Activated gamma-delta T cell treated with Interleukin-2 at 50 U/mL for 16 hours (primary cell): ENCODE data around the gene EHMT2.
"Not testable (repeated sequence)": the region's sequence is repeated elsewhere in the genome, so short reads cannot be mapped to it uniquely, and the experiment has no call there.

ENCODE experiments used
- DNase-seq: peaks from one replicate; pipeline ENCODE4 v3.0.0-alpha.2; 2020

EHMT2 gene

DNA sequence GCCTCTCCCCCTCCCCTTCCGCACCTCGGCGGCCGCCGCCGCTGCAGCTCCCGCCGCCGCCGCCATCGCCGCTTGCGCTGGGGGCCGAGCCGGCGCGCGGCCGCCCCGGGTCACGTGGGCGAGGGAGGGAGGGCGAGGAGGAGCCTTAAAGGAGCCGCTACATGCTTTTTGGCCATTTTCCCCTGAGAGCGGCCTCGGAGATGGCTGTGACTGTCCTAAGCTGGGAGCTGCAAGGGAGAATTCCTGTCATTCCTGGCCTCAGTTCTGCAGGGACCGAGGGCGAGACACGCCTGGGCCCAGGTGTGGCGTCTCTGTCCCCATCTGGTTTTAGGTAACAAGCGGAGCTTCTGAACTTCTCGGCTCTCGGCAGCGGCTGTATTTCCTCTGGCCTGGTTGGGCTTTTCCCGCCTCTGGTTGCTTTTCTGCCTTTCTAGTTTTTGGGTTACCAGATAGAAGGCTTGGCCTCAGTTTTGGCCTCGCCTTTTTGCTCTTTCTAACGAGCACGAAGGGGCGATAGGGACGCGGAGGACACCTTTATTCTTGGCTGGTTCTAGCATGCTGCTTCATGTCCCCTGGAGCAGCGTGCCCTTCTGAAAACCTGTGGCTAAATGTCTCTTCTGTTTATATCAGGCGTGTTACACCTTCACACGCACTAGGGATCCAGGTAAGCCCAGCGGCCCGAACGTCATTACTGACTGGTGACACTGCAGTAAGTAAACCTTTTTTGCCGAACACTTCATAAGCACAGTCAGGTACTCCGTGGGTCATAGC lies at the start of gene EHMT2:
EHMT2 (minus strand) TSS at position 87 of the 771 bp plus-strand sequence; CDS start at position 66, 21 bp downstream.
- DNase-seq: peak; percentile 81

DNA sequence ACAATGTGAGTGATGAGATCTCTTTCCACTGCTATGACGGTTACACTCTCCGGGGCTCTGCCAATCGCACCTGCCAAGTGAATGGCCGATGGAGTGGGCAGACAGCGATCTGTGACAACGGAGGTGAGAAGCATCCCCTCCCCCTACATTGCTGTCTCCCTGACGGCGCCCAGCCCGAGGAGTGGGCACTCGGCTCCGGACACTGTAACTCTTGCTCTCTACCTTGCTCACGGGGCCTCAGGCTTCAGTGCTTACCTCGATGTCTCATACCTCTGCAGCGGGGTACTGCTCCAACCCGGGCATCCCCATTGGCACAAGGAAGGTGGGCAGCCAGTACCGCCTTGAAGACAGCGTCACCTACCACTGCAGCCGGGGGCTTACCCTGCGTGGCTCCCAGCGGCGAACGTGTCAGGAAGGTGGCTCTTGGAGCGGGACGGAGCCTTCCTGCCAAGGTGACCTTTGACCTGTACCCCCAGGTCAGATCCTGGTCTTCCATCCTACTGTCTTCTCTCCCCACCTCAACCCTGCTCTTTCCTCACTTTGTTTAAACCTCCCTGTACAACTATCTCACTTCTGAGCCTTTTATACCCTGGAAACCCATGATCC lies 49.7 kb upstream of the EHMT2 start:
- DNase-seq: no peak

DNA sequence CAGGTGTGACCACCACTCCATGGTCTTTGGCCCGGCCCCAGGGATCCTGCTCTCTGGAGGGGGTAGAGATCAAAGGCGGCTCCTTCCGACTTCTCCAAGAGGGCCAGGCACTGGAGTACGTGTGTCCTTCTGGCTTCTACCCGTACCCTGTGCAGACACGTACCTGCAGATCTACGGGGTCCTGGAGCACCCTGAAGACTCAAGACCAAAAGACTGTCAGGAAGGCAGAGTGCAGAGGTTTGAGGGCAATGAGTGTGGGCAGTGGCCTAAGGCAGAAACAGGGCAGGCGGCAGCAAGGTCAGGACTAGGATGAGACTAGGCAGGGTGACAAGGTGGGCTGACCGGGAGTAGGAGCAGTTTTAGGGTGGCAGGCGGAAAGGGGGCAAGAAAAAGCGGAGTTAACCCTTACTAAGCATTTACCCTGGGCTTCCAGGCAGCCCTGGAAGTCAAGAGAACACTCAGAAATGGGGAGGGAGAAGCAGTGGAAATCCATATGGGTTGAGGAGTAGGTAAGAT lies 48.9 kb upstream of the EHMT2 start:
- DNase-seq: no peak

DNA sequence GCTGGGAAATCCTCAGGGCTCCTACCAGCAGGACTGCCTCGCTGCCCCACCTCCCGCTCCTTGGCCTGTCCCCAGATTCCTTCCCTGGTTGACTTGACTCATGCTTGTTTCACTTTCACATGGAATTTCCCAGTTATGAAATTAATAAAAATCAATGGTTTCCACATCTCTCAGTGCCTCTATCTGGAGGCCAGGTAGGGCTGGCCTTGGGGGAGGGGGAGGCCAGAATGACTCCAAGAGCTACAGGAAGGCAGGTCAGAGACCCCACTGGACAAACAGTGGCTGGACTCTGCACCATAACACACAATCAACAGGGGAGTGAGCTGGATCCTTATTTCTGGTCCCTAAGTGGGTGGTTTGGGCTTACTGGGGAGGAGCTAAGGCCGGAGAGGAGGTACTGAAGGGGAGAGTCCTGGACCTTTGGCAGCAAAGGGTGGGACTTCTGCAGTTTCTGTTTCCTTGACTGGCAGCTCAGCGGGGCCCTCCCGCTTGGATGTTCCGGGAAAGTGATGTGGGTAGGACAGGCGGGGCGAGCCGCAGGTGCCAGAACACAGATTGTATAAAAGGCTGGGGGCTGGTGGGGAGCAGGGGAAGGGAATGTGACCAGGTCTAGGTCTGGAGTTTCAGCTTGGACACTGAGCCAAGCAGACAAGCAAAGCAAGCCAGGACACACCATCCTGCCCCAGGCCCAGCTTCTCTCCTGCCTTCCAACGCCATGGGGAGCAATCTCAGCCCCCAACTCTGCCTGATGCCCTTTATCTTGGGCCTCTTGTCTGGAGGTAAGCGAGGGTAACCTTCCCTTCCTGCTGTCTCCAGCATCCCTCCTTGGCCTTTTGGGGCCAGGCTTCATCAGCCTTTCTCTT lies 48.2 kb upstream of the EHMT2 start, which contains the start of gene CFB:
CFB (plus strand) TSS at position 589 of the 863 bp plus-strand sequence; CDS start at position 716, 127 bp downstream.
- no peak for DNase-seq

DNA sequence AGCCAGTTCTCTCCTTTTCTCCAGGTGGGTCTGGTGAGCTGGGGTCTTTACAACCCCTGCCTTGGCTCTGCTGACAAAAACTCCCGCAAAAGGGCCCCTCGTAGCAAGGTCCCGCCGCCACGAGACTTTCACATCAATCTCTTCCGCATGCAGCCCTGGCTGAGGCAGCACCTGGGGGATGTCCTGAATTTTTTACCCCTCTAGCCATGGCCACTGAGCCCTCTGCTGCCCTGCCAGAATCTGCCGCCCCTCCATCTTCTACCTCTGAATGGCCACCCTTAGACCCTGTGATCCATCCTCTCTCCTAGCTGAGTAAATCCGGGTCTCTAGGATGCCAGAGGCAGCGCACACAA lies 47.6 kb upstream of the EHMT2 start:
- DNase-seq: no peak

DNA sequence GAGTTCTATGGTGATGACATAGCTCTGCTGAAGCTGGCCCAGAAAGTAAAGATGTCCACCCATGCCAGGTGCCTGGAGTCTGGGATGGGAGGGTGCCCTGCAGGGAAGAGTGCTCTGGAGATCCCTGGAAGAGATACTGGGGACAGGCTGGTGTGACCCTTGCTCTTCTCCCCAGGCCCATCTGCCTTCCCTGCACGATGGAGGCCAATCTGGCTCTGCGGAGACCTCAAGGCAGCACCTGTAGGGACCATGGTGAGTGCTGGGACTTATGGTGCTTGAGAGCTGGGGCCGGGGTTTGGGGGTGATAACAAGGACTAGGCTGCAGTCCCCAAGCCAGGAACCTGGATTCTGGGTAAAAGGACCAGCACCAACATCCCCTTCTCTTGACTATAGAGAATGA lies 46.2 kb upstream of the EHMT2 start:
- no peak for DNase-seq

DNA sequence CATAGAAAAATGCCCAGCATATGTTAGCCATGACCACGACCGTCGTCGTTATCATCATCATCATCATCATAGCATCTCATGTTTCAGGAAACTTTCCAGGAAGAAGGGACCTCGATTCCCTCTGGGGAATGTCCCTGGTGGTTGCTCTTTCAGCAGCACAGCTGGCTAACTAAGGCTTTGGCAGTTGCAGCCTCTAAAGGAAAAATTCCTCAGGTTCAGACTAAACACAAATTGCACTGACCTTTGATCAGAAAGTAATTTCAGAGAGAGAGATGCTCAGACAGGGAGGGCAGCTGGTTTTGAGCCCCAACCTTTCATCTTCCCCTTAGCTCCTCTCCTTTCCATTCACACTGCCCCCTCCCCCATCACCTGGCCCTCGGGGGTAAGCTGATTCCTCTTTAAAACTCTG lies 42.8 kb upstream of the EHMT2 start:
- DNase-seq: no peak

DNA sequence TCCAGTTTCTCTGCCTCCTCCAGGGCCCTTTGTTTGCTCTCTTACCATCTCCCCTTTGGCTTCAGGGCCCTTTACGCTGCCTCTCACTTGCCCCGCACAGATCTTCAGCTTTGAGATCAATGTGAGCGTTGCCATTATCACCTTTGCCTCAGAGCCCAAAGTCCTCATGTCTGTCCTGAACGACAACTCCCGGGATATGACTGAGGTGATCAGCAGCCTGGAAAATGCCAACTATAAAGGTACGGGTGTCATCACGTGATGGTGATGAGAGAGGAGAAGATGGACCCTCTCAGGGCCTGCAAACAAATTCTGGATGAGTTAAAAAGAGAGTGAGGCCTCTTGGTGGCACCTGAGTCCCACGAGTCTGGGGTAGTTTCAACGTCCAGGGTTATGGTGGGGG lies 38.3 kb upstream of the EHMT2 start:
- DNase-seq: no peak

DNA sequence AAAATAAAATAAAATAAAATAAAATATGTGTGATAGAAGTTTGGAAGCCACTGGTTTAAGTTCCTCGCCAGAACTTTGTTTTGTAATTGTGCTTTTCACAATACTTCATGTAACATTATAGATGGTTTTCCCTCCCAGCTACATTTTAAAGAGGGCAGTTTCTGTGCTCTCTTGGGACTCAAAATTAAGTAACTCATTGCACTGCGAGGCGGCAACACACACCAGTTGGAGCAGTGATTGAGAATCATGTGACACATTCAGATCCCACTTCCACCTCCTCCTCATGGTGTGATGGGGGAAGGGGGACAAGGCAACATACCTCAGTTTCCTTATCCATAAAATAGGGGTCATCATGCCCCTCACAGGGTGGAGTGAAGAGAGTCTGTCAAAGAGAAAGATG lies 37.5 kb upstream of the EHMT2 start:
- DNase-seq: no peak

DNA sequence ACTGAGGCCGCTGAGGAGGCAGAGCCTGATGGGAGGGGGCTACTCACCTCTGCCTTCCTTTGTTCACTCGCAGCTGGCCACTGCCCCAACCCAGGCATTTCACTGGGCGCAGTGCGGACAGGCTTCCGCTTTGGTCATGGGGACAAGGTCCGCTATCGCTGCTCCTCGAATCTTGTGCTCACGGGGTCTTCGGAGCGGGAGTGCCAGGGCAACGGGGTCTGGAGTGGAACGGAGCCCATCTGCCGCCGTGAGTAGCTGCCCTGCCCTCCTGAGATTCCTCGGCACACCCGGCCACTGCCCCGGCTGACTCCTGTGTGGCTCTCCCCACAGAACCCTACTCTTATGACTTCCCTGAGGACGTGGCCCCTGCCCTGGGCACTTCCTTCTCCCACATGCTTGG lies 36.0 kb upstream of the EHMT2 start:
- DNase-seq: no peak

DNA sequence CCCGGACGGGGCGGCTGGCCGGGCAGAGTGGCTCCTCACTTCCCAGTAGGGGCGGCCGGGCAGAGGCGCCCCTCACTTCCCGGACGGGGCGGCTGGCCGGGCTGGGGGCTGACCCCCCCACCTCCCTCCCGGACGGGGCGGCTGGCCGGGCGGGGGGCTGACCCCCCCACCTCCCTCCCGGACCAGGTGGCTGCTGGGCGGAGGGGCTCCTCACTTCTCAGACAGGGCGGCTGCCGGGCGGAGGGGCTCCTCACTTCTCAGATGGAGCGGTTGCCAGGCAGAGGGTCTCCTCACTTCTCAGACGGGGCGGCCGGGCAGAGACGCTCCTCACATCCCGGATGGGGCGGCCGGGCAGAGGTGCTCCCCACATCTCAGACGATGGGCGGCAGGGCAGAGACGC lies 34.6 kb upstream of the EHMT2 start:
- not testable (repeated sequence) for DNase-seq

DNA sequence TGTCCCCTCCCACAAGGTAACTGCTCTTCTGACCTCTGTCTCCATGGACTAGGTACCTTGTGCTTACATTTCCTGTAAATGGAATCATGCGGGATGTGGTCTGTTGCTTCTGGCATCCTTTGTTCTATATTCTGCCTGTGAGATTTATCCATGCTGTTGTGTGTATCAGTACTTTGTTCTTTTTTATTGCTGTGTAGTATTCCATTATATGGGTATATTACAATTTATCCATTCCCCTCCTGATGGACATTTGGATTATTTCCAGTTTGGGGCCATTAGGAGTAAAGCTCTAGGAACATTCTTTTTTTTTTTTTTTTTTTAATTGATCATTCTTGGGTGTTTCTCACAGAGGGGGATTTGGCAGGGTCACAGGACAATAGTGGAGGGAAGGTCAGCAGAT lies 33.5 kb upstream of the EHMT2 start:
- DNase-seq: no peak

DNA sequence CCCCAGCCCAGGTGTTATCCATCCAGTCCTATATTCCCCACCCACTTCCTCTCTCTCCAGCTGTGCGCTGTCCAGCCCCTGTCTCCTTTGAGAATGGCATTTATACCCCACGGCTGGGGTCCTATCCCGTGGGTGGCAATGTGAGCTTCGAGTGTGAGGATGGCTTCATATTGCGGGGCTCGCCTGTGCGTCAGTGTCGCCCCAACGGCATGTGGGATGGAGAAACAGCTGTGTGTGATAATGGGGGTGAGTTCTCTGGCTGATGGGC lies 31.1 kb upstream of the EHMT2 start:
- no peak for DNase-seq

DNA sequence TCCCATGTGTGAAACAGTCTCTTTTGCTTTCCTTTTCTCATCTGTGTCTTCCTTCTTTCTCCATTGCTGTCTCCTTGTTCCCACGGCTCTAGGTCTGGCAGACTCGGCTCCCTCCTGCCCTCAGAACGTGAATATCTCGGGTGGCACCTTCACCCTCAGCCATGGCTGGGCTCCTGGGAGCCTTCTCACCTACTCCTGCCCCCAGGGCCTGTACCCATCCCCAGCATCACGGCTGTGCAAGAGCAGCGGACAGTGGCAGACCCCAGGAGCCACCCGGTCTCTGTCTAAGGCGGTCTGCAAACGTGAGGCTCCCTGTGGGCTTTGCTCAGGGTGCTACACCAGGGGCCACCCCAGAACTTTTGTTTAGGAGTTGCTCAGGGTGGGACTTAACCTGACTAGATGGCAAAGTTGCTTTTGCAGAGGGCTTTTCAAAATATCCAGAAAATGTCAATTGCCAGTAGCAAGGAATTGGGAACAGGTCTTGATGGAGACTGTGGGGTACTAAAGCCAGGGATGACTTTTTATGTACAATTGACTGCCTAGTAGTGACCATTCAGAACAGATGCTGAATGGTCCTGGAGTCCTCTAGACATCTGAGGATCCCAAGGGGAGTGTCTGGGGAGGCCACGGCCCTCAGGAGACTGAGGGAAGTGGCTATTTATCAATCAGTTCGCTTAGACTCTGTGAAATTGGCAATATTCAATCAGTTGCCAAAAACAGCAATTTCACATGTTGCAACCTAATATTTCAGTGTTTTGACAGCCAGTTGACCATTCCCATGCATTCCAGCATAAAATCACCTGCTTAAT lies 30.6 kb upstream of the EHMT2 start:
- no peak for DNase-seq

DNA sequence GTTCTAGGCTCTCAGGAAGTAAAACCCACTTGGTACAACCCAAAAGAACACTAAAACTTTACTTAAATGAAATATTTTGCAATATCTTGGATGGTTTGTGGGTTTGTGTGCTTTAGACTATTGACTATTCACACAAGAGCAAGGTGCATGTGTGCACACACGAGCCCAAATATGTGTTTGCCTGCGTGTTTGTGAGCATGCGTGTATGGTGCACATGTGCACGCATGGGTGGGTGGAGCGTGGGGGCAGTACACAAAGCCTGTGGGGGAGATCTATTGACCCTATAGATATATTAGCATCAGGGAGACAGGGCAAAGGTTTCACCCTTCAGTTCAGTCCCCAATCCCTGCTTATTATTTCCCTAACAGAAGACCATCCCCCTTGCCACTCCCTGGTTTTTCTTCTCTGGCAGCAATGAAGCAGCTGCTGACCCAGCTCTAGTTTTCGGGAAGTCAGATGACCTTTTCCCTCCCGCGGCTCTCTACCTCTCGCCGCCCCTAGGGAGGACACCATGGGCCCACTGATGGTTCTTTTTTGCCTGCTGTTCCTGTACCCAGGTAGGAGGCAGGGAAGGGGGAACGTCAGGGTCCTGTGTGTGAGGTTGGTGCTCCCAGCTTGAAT lies 29.9 kb upstream of the EHMT2 start, which contains the start of gene C2:
C2 (plus strand) TSS at position 476 of the 621 bp plus-strand sequence; CDS start at position 512, 36 bp downstream.
- DNase-seq: no peak

DNA sequence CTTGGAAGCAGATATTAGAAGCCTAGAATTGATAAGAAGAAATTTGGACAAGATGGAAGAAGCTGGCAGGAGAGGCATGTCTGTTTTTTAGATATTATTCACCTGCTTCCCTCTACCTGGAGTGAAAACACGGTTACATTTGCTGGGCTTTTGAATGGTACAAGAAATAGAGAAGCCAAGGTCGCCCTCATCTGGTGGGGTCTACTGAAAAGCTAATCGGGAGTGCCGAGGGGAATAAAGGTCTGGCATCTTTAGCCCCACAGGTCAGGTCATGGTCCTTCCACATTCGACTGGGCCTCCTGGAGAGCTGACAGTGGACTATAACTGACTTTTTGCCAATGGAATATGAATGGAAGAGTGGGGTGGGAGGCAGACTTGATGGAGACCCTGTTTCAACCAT lies 25.4 kb upstream of the EHMT2 start:
- DNase-seq: no peak

DNA sequence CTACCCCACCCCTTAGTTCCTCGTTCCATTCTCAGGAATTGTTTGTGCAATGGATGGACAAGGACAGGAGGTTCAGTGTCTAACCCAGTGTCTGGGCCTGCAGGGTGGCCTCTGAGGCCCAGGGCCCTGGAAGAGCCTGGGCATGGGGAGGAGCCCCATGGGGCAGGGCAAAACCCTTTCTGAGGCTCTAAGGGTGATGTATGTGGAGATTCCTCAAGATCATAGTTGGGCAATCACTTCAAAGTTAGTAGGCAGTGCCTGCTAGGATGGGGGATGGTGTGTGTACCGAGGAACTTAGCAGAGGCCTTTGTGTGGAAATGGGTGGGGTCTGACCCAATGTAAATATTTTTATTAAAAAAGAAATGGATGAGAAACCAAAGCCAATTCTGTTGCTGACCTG lies 23.3 kb upstream of the EHMT2 start:
- no peak for DNase-seq

DNA sequence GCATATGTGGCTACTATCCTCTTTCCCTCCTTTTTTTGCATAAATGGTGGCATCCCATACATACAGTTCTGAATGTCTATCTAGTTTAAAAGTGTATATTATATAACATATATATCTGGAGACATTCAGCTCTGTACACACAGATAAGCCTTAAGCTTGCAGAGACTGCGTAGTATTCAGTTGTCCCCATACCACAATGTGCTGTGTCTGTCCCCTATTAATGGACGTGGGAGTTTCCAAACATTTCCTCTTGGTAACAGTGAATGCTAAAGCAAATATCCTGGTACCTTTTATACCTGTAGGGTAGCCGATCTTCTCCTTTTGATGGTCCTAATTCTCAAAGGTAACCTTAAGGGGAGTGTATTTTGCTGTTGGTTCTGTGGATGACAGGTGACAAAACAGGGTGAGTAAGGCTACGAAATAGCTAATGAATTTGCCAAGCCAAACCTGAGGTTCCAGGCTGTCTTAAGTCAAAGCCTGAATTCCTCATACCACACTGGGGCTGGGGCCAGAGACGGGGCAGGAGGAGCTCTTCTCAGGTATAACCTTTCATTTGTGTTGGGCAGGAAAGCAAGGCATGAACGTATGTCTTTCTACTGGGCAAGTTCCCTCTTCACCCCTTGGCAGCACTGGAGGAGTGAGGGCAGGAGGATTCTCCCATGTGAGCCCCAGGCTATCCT lies 22.3 kb upstream of the EHMT2 start:
- DNase-seq: no peak

DNA sequence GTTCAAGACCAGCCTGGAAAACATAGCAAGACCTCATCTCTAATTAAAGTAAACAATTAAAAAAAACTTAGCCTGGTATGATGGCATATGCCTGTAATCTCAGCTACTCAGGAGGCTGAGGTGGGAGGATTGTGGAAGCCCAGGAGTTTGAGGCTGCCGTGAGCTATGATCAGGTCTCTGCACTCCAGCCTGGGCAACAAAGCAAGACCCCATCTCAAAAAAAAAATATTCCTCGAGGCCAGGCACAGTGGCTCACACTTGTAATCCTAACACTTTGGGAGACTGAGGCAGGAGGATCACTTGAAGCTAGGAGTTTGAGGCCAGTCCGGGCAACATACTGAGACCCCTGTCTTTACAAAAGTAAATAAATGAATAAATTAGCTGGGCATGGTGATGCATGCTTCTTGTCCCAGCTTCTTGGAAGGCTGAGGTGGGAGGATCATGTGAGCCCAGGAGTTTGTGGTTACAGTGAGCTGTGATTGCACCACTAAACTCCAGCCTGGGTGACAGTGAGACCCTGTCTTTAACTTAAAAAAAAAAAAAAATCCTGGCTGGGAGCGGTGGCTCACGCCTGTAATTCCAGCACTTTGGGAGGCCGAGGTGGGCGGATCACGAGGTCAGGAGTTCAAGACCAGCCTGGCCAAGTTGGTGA lies 20.7 kb upstream of the EHMT2 start:
- no peak for DNase-seq

DNA sequence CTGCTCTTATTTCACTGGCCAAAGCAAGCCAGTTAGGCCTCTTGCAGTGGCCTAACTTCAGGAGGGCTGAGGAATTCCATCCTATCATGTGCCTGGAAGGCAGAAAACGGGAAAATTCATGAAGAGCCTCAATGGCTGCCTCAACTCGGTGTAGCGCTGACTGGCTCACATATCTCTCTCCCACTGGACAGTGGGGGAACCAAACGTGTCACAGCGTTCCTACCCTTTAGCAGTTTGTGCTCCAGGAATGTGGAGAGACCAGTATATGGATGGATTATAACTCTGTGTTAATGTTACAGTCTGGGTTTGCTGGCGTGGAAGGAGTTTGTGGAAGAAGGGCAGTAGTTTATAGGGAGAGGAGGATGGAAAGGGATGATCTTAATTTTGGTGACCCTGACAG lies 18.3 kb upstream of the EHMT2 start:
- DNase-seq: no peak

DNA sequence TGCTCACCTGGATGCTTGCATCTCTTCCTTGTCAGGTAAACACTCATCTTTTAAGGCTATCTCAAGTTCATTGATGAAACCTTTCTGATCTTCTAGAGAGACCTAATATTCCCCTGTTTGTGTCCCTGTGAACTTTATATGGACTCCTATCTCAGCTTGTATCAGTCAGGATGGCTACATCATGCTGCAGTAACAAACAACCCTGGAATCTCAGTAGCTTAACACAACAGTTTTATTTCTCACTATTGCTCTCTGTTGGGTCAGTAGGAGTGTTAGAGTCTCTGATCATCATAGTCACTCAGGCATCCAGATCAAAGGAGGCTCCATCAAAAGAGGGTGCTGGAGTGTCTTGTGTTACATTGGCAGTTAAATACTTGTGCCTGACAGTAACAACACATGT lies 17.9 kb upstream of the EHMT2 start:
- no peak for DNase-seq
